ENCODE measurements around the gene SARS2.
A peak's percentile ranks its signal among the peaks of the same experiment; 100 is the strongest.
"Not testable (repeated sequence)": the region's sequence is repeated elsewhere in the genome, so short reads cannot be mapped to it uniquely, and the experiment has no call there.

The SARS2 gene

DNA sequence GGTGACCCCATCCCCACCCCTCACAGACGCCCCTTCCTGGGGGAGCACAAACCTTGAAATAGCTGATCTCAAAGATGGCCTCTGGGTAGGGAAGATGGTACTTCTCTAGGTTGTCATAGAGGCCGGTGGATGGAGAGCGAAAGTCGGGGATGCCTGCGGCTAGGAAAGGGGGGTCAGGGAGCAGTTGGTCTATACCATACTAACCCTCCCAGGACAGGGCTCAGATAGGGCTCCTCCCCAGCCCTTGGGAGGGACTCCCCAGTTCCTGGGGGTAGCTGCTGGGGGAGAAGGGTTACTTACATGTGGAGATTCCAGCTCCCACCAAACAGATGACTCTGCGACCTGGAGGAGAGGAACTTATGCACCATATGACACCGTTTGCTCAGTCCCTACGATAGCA lies 40.8 kb downstream of the SARS2 start:
- H3K27ac ChIP-seq (ENCODE audit: low read depth, low read length), result no peak overlapping the region
- no peaks in the 10 kb centered on the region for H3K27me3 ChIP-seq (ENCODE audit: control insufficient read depth, insufficient read depth, low read length)
- no peaks in the 10 kb centered on the region for H3K4me1 ChIP-seq (ENCODE audit: control insufficient read depth, insufficient read depth, low read length)
- no peaks in the 10 kb centered on the region; the same call in 1 of the 2 replicates for H3K36me3 ChIP-seq (ENCODE audit: control insufficient read depth, insufficient read depth, low read length)
- H3K9me3 ChIP-seq (ENCODE audit: control insufficient read depth, insufficient read depth, low read depth, low read length), result no peaks in the 10 kb centered on the region
- no peak overlapping the region for H3K9ac ChIP-seq (ENCODE audit: low read length)
- no peak overlapping the region for H3K4me3 ChIP-seq (ENCODE audit: low read depth, low read length)

DNA sequence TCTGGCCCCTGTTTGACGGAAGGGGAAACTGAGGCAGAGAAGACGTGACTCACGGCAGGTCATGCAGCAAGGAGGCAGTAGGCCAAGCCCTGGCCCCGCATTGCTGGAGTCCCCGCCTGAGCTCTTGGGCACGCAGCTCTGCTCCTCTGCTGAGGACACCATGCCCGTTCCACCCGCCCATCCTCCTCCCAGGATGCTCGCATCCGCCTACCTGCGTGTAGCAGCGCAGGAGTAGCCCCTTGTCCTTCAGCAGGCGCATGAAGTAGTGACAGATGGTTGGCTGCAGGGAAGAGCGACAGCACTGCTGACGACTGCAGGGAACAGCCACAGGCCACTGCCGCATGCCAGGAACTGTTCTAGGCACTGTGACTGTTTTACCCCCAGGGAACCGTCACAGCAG lies 41.7 kb downstream of the SARS2 start:
- Histone ChIP-seq H3K4me1 (ENCODE audit: control insufficient read depth, insufficient read depth, low read length) (no peaks in the 10 kb centered on the region), H3K27ac (ENCODE audit: low read depth, low read length) (no peak overlapping the region), H3K9ac (ENCODE audit: low read length) (no peak overlapping the region), H3K9me3 (ENCODE audit: control insufficient read depth, insufficient read depth, low read depth, low read length) (no peaks in the 10 kb centered on the region), H3K27me3 (ENCODE audit: control insufficient read depth, insufficient read depth, low read length) (no peaks in the 10 kb centered on the region), H3K4me3 (ENCODE audit: low read depth, low read length) (no peak overlapping the region), H3K36me3 (ENCODE audit: control insufficient read depth, insufficient read depth, low read length) (no peaks in the 10 kb centered on the region; the same call in 1 of the 2 replicates)

DNA sequence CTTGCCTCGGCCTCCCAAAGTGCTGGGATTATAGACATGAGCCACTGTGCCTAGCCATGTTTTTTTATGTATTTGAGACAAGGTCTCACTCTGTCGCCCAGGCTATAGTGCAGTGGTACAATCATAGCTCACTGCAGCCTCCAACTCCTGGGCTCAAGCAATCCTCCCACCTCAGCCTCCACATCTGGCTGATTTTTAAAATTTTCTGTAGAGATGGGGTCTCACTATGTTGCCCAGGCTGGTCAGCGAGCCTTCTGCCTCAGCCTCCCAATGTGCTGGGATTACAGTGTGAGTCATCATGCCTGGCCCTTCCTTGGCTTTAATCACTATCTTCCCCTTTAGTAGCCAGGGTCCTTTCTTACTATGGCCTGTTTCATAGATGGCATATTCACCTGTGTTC lies 45.9 kb downstream of the SARS2 start:
- not testable (repeated sequence) for H3K9me3 ChIP-seq (ENCODE audit: control insufficient read depth, insufficient read depth, low read depth, low read length); H3K4me1 ChIP-seq (ENCODE audit: control insufficient read depth, insufficient read depth, low read length); H3K4me3 ChIP-seq (ENCODE audit: low read depth, low read length); H3K27ac ChIP-seq (ENCODE audit: low read depth, low read length); H3K9ac ChIP-seq (ENCODE audit: low read length); H3K27me3 ChIP-seq (ENCODE audit: control insufficient read depth, insufficient read depth, low read length); H3K36me3 ChIP-seq (ENCODE audit: control insufficient read depth, insufficient read depth, low read length)

DNA sequence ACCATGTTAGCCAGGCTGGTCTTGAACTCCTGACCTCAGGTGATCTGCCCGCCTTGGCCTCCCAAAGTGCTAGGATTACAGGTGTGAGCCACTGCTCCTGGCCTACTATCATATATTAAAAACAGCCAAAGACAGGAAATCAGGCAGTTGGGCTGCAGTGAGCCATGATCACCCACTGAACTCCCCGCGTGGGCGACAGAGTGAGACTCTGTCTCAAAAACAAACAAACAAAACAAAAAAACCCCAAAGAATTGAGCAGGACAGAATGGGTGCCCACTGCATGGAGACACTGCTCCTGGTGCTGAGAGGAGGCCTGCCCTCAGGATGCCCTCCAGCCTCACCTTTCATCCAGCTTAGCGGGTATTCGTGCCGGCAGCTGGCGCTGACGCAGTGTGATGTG lies 47.3 kb downstream of the SARS2 start:
- Histone ChIP-seq H3K27me3 (ENCODE audit: control insufficient read depth, insufficient read depth, low read length) (no peaks in the 10 kb centered on the region), H3K27ac (ENCODE audit: low read depth, low read length) (no peak overlapping the region)

GRCh38 chr19:38880882-38881609 lies 49.5 kb downstream of the SARS2 start:
- Histone ChIP-seq H3K36me3 (ENCODE audit: control insufficient read depth, insufficient read depth, low read length) (no peaks in the 10 kb centered on the region), H3K27ac (ENCODE audit: low read depth, low read length) (no peak overlapping the region), H3K27me3 (ENCODE audit: control insufficient read depth, insufficient read depth, low read length) (no peaks in the 10 kb centered on the region), H3K9me3 (ENCODE audit: control insufficient read depth, insufficient read depth, low read depth, low read length) (no peaks in the 10 kb centered on the region), H3K4me3 (ENCODE audit: low read depth, low read length) (no peak overlapping the region), H3K4me1 (ENCODE audit: control insufficient read depth, insufficient read depth, low read length) (peaks cover 27% of the 10 kb centered on the region), H3K9ac (ENCODE audit: low read length) (no peak overlapping the region)

More for the DNA sequence above, 47.3 kb downstream of the SARS2 start:
- no peak overlapping the region for H3K4me3 ChIP-seq (ENCODE audit: low read depth, low read length)
- no peaks in the 10 kb centered on the region for H3K36me3 ChIP-seq (ENCODE audit: control insufficient read depth, insufficient read depth, low read length)
- no peak overlapping the region for H3K9ac ChIP-seq (ENCODE audit: low read length)
- H3K4me1 ChIP-seq (ENCODE audit: control insufficient read depth, insufficient read depth, low read length), result peaks cover 12% of the 10 kb centered on the region
- H3K9me3 ChIP-seq (ENCODE audit: control insufficient read depth, insufficient read depth, low read depth, low read length), result no peaks in the 10 kb centered on the region

- no peaks in the 10 kb centered on the region for H3K36me3 ChIP-seq (ENCODE audit: control insufficient read depth, insufficient read depth, low read length)
- peaks cover 27% of the 10 kb centered on the region for H3K4me1 ChIP-seq (ENCODE audit: control insufficient read depth, insufficient read depth, low read length)
- H3K27ac ChIP-seq (ENCODE audit: low read depth, low read length), result no peak overlapping the region
- H3K27me3 ChIP-seq (ENCODE audit: control insufficient read depth, insufficient read depth, low read length), result no peaks in the 10 kb centered on the region
- no peak overlapping the region for H3K4me3 ChIP-seq (ENCODE audit: low read depth, low read length)
- no peak overlapping the region for H3K9ac ChIP-seq (ENCODE audit: low read length)
- H3K9me3 ChIP-seq (ENCODE audit: control insufficient read depth, insufficient read depth, low read depth, low read length), result no peaks in the 10 kb centered on the region
These were observed 50.3 kb downstream of the SARS2 start for GRCh38 chr19:38880076-38880881.

GRCh38 chr19:38879400-38879751 lies 51.2 kb downstream of the SARS2 start:
- Histone ChIP-seq H3K27ac (ENCODE audit: low read depth, low read length) (no peak overlapping the region), H3K9ac (ENCODE audit: low read length) (no peak overlapping the region), H3K4me1 (ENCODE audit: control insufficient read depth, insufficient read depth, low read length) (peaks cover 27% of the 10 kb centered on the region), H3K9me3 (ENCODE audit: control insufficient read depth, insufficient read depth, low read depth, low read length) (no peaks in the 10 kb centered on the region), H3K36me3 (ENCODE audit: control insufficient read depth, insufficient read depth, low read length) (no peaks in the 10 kb centered on the region), H3K4me3 (ENCODE audit: low read depth, low read length) (no peak overlapping the region), H3K27me3 (ENCODE audit: control insufficient read depth, insufficient read depth, low read length) (no peaks in the 10 kb centered on the region)

GRCh38 chr19:38878575-38879399 lies 51.8 kb downstream of the SARS2 start:
- Histone ChIP-seq H3K27me3 (ENCODE audit: control insufficient read depth, insufficient read depth, low read length) (no peaks in the 10 kb centered on the region), H3K9ac (ENCODE audit: low read length) (no peak overlapping the region), H3K4me1 (ENCODE audit: control insufficient read depth, insufficient read depth, low read length) (peaks cover 29% of the 10 kb centered on the region), H3K27ac (ENCODE audit: low read depth, low read length) (peak overlapping the region; percentile 33; the same call in 1 of the 2 replicates), H3K4me3 (ENCODE audit: low read depth, low read length) (no peak overlapping the region), H3K9me3 (ENCODE audit: control insufficient read depth, insufficient read depth, low read depth, low read length) (no peaks in the 10 kb centered on the region), H3K36me3 (ENCODE audit: control insufficient read depth, insufficient read depth, low read length) (no peaks in the 10 kb centered on the region)

- H3K9me3 ChIP-seq (ENCODE audit: control insufficient read depth, insufficient read depth, low read depth, low read length), result no peaks in the 10 kb centered on the region
- H3K4me1 ChIP-seq (ENCODE audit: control insufficient read depth, insufficient read depth, low read length), result peaks cover 30% of the 10 kb centered on the region
- H3K9ac ChIP-seq (ENCODE audit: low read length), result no peak within 1 kb of the TSS
- H3K36me3 ChIP-seq (ENCODE audit: control insufficient read depth, insufficient read depth, low read length), result no peaks in the 10 kb centered on the region
- H3K27ac ChIP-seq (ENCODE audit: low read depth, low read length), result peak within 1 kb of the TSS; percentile 33; the same call in 1 of the 2 replicates
- H3K27me3 ChIP-seq (ENCODE audit: control insufficient read depth, insufficient read depth, low read length), result no peaks in the 10 kb centered on the region
- H3K4me3 ChIP-seq (ENCODE audit: low read depth, low read length), result peak within 1 kb of the TSS; percentile 43; the same call in 1 of the 2 replicates
These were observed 52.6 kb downstream of the SARS2 start, which contains the start of gene RINL for GRCh38 chr19:38877781-38878574. Gene RINL, minus strand, starts transcription at chr19:38878275. Its CDS starts 1,533 bp downstream, at chr19:38876742.

- Histone ChIP-seq H3K4me3 (ENCODE audit: low read depth, low read length) (no peak overlapping the region), H3K27ac (ENCODE audit: low read depth, low read length) (no peak overlapping the region), H3K4me1 (ENCODE audit: control insufficient read depth, insufficient read depth, low read length) (peaks cover 27% of the 10 kb centered on the region), H3K9ac (ENCODE audit: low read length) (no peak overlapping the region), H3K27me3 (ENCODE audit: control insufficient read depth, insufficient read depth, low read length) (no peaks in the 10 kb centered on the region), H3K9me3 (ENCODE audit: control insufficient read depth, insufficient read depth, low read depth, low read length) (no peaks in the 10 kb centered on the region), H3K36me3 (ENCODE audit: control insufficient read depth, insufficient read depth, low read length) (no peaks in the 10 kb centered on the region)
These were observed 54.7 kb downstream of the SARS2 start for GRCh38 chr19:38875656-38876395.

Measured in HUES6 (cell line).